PC-9 (cell line): ENCODE results near the gene DNAH11. TPM values are rescaled to one million over a fixed set of nuclear protein-coding genes. Genes with fewer than 3 reads are reported as not detected.

Experiments
- BruUV-seq: library from RNA; stranded (reverse); fragments of 400-500 nt; replicated peaks from 2 replicates; lab custom pipeline; 2021; lab: Mats Ljungman, UMichigan
- CTCF ChIA-PET: fragments of 300-600 bp; sonication (Branson Sonifier 250); formaldehyde crosslinking; loops from one replicate; lab custom pipeline; 2022; ENCODE audit warnings: antibody characterized with exemption; lab: Charles Lee
- POLR2A ChIA-PET: fragments of 300-600 bp; sonication (Branson Sonifier 250); formaldehyde crosslinking; loops from one replicate; lab custom pipeline; 2022; ENCODE audit warnings: antibody characterized with exemption; ENCODE audit not compliant: unreplicated experiment; lab: Charles Lee
- DNase-seq, 2 experiments: peaks; one replicate each; pipeline versions ENCODE4 v3.0.0 to v3.0.0-alpha.2; 2015 to 2022; ENCODE audit warnings: mixed read lengths in 1 of 2
- H2AFZ ChIP-seq: fragments of 200-600 bp; sonication (generic); 2 replicates; pipeline ENCODE4 v1.8.1; 2017; ENCODE audit warnings: antibody characterized with exemption
- H3F3A ChIP-seq: fragments of 200-600 bp; sonication (generic); 2 replicates; pipeline ENCODE4 v1.8.1; 2017; ENCODE audit warnings: antibody characterized with exemption, mild to moderate bottlenecking, low read depth; ENCODE audit not compliant: insufficient read depth
- H3K27ac ChIP-seq: fragments of 200-600 bp; sonication (generic); 2 replicates; pipeline ENCODE4 v1.6.1; 2016; ENCODE audit warnings: mixed run types
- H3K27me3 ChIP-seq: fragments of 200-600 bp; sonication (generic); 2 replicates; pipeline ENCODE4 v1.6.1; 2016; ENCODE audit warnings: low read depth, mixed run types; ENCODE audit not compliant: insufficient read depth
- H3K36me3 ChIP-seq: fragments of 200-600 bp; sonication (generic); 2 replicates; pipeline ENCODE4 v1.6.1; 2016; ENCODE audit warnings: low read depth, mixed run types
- H3K4me1 ChIP-seq: fragments of 200-600 bp; sonication (generic); replicated peaks from 2 replicates; pipeline ENCODE4 v1.6.1; 2016; ENCODE audit warnings: mixed run types; ENCODE audit not compliant: insufficient read depth
- H3K4me2 ChIP-seq: fragments of 200-600 bp; sonication (generic); 2 replicates; pipeline ENCODE4 v1.6.1; 2017; ENCODE audit warnings: mixed run types
- H3K4me3 ChIP-seq: fragments of 200-600 bp; sonication (generic); 2 replicates; pipeline ENCODE4 v1.6.1; 2016; ENCODE audit warnings: mixed run types
- H3K79me2 ChIP-seq: fragments of 200-600 bp; sonication (generic); 2 replicates; pipeline ENCODE4 v1.6.1; 2017; ENCODE audit warnings: low read depth, mixed run types
- H3K9me2 ChIP-seq: fragments of 200-600 bp; sonication (generic); 2 replicates; pipeline ENCODE4 v1.8.1; 2017; ENCODE audit warnings: mild to moderate bottlenecking; ENCODE audit not compliant: insufficient read depth
- H3K9me3 ChIP-seq: fragments of 200-600 bp; sonication (generic); 2 replicates; pipeline ENCODE4 v1.8.1; 2016; ENCODE audit warnings: low read depth; ENCODE audit not compliant: insufficient read depth
- H4K20me1 ChIP-seq: fragments of 200-600 bp; sonication (generic); 2 replicates; pipeline ENCODE4 v1.8.1; 2017; ENCODE audit not compliant: insufficient read depth
- EZH2 ChIP-seq: fragments of 200-600 bp; sonication (generic); IDR thresholded peaks from 2 replicates; pipeline ENCODE4 v1.8.0; 2017; ENCODE audit warnings: antibody characterized with exemption, low read depth
- intact Hi-C: fragments of 100-400 bp; cut with micrococcal nuclease; formaldehyde crosslinking; loops from one replicate; pipeline ENCODE4 v1.10.0; 2022; ENCODE audit not compliant: unreplicated experiment
- total RNA-seq: library from RNA; stranded (reverse); gene quantifications from 2 replicates; pipeline ENCODE4 v1.2.3, GENCODE V29; 2021
- TF ChIP-seq, protein P1 (sequence below): fragments of 200-600 bp; sonication (generic); conservative IDR thresholded peaks from 2 replicates; pipeline ENCODE4 v1.6.1; 2017; ENCODE audit warnings: mixed run types, antibody characterized with exemption, mild to moderate bottlenecking, moderate library complexity

DNAH11 gene
- total RNA-seq, 1 experiment from 2014 or later = not detected

DNA sequence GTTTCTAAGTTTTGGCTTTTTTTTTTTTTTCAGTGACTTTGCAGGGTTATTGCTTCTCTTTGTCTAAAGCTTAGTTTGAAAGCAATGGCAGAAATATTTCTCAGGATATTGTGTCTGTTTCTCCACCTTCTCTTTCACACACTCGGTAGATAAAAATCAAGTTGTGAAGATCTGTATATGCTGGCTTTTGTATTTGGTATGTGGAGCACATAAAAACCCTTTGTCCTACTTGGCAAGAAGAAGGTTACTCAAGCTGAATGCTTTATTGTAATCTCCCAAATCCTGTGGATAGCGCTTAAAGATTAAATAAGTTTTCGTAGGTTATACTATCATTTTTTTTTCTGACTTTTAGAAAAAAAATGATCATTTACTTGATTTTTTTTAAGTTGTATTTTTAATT lies 230.5 kb downstream of the DNAH11 start:
- intact Hi-C loops = no loop called here
- Histone ChIP-seq H3K9me2 (no peaks in the 10 kb centered on the region), H2AFZ (no peak overlapping the region), H3K9me3 (no peaks in the 10 kb centered on the region), H3F3A (no peaks in the 10 kb centered on the region), H3K27ac (no peak overlapping the region), H3K27me3 (peaks cover 16% of the 10 kb centered on the region; the same call in 1 of the 2 replicates), H3K4me1 (no peaks in the 10 kb centered on the region), H3K4me2 (no peak overlapping the region), H4K20me1 (no peaks in the 10 kb centered on the region), H3K36me3 (no peaks in the 10 kb centered on the region), H3K79me2 (no peaks in the 10 kb centered on the region), H3K4me3 (no peak overlapping the region)
- ChIA-PET POLR2A (no interaction called here), CTCF (no interaction called here)
- TF ChIP-seq EZH2 = no peak
- TF ChIP-seq, protein P1, sequence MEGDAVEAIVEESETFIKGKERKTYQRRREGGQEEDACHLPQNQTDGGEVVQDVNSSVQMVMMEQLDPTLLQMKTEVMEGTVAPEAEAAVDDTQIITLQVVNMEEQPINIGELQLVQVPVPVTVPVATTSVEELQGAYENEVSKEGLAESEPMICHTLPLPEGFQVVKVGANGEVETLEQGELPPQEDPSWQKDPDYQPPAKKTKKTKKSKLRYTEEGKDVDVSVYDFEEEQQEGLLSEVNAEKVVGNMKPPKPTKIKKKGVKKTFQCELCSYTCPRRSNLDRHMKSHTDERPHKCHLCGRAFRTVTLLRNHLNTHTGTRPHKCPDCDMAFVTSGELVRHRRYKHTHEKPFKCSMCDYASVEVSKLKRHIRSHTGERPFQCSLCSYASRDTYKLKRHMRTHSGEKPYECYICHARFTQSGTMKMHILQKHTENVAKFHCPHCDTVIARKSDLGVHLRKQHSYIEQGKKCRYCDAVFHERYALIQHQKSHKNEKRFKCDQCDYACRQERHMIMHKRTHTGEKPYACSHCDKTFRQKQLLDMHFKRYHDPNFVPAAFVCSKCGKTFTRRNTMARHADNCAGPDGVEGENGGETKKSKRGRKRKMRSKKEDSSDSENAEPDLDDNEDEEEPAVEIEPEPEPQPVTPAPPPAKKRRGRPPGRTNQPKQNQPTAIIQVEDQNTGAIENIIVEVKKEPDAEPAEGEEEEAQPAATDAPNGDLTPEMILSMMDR = no peak
- BruUV-seq = no TSS peak
- DNase-seq = no peak

DNA sequence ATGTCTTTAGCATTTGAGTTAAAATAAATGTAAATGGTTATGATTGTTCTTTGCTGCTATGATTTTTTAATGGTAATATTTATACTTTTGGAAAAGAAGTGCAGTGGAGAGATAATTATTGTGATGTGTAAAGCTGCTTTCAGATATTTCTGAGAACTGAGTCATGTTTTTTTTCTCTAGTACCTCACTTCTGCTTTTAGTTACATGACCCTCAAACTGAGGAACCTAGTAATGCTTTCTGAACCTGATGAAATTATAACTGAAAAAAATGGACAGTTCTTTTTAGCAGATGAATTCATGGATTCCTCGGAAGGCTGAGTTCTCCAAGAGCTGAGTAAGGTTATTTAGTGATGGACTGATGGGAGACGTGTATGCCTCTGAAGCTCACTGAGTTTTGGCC lies 235.1 kb downstream of the DNAH11 start:
- H3K27me3 ChIP-seq = peaks cover 32% of the 10 kb centered on the region
- H3K36me3 ChIP-seq = no peaks in the 10 kb centered on the region
- no peak for TF ChIP-seq EZH2
- TF ChIP-seq, protein P1 = no peak
- no peaks in the 10 kb centered on the region for H3K79me2 ChIP-seq
- H3K9me2 ChIP-seq = no peaks in the 10 kb centered on the region
- ChIA-PET CTCF (no interaction called here), POLR2A (no interaction called here)
- no peaks in the 10 kb centered on the region for H3K9me3 ChIP-seq
- no peak overlapping the region for H3K4me2 ChIP-seq
- no peak overlapping the region for H2AFZ ChIP-seq
- no peaks in the 10 kb centered on the region for H3K4me1 ChIP-seq
- DNase-seq = no peak
- BruUV-seq = no TSS peak
- H3F3A ChIP-seq = no peaks in the 10 kb centered on the region
- intact Hi-C loops = no loop called here
- H4K20me1 ChIP-seq = no peaks in the 10 kb centered on the region
- H3K27ac ChIP-seq = no peak overlapping the region
- no peak overlapping the region for H3K4me3 ChIP-seq

DNA sequence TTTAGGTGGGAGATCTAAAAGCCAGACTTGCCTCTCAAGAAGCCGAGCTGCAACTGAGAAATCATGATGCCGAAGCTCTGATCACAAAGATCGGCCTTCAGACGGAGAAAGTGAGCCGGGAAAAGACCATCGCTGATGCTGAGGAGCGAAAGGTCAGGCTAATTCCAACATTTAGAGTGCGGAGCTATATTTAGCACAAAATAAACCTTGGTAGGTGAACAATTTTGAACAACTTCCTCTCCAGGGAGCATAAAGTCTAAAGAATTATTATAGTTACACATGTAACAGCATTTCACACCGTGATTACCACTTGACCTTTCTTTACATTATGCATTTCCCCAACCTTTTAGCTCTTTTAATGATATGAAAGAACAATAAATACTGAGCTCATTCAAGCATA lies 236.1 kb downstream of the DNAH11 start:
- Histone ChIP-seq H4K20me1 (no peaks in the 10 kb centered on the region), H3F3A (no peaks in the 10 kb centered on the region), H3K27ac (no peak overlapping the region), H3K36me3 (no peaks in the 10 kb centered on the region), H3K4me1 (no peaks in the 10 kb centered on the region), H3K27me3 (peaks cover 38% of the 10 kb centered on the region), H3K4me2 (no peak overlapping the region), H3K9me3 (no peaks in the 10 kb centered on the region), H3K4me3 (no peak overlapping the region), H3K79me2 (no peaks in the 10 kb centered on the region), H3K9me2 (no peaks in the 10 kb centered on the region), H2AFZ (no peak overlapping the region)
- ChIA-PET POLR2A (no interaction called here), CTCF (no interaction called here)
- DNase-seq = no peak
- intact Hi-C loops = no loop called here
- no peak for TF ChIP-seq EZH2
- TF ChIP-seq, protein P1 = no peak
- no TSS peak for BruUV-seq
